ENCODE results near the gene ARRDC4. TPM values are rescaled to one million over a fixed set of nuclear protein-coding genes. Genes with fewer than 3 reads are reported as not detected.
A peak's percentile ranks its signal among the peaks of the same experiment; 100 is the strongest.

Gene ARRDC4
- total and polyA plus RNA-seq, 2 experiments from 2014 or later = 15.5 to 31.6 TPM

DNA sequence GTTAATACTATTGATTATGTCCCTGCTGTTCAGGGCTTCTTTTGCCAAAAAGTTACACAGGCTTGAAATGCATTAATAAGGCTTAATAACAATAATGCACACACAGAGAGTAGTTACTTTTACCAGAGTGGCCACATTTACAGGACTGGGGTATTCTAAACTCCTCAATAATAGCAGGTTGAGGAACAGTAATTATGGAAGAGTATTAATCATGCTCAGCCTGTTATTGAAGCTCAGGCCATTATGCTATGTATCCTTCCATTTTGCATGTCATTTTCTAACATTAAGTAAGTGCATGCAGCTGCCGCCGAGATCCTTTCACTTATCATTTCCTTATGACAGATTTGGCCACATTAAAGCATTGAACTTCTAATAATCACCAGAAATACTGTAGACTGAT lies 5.7 kb downstream of the ARRDC4 start:
- H3K79me2 ChIP-seq (ENCODE audit: insufficient read depth) = peaks cover 50% of the 10 kb centered on the region
- DNase-seq = no peak
- in situ Hi-C loops (cut with MboI) = no loop called here
- no peaks in the 10 kb centered on the region for H3K27me3 ChIP-seq (replicated peaks; ENCODE audit: insufficient read depth)
- H3K4me1 ChIP-seq (ENCODE audit: insufficient read depth) = peaks cover 55% of the 10 kb centered on the region
- TF ChIP-seq EZH2phosphoT487 (IDR thresholded peaks at IDR 0.05; ENCODE audit: insufficient read depth, low read depth) = no peak
- TF ChIP-seq EZH2 (IDR thresholded peaks at IDR 0.05; ENCODE audit: insufficient read depth, poor library complexity, severe bottlenecking) = no peak
- 0 out of 2 replicates have a peak overlapping the region, but pooled peaks have one; percentile 52 for H3K4me3 ChIP-seq
- H3K27ac ChIP-seq = no peak overlapping the region
- peak overlapping the region; percentile 4; the same call in 1 of the 2 replicates for H3K9ac ChIP-seq
- H2AFZ ChIP-seq = no peak overlapping the region
- WGBS, 2 experiments (ENCODE audit: low coverage in 1 of 2, low lambda C conversion rate in 2 of 2, missing lambda C conversion rate in 2 of 2) = 12 to 29% methylated on average over 2 of the region's 2 CpGs
- no peaks in the 10 kb centered on the region for H4K20me1 ChIP-seq (ENCODE audit: insufficient read depth)
- peak overlapping the region; percentile 84 for H3K4me2 ChIP-seq (ENCODE audit: unreplicated experiment)
- peaks cover 42% of the 10 kb centered on the region for H3F3A ChIP-seq (ENCODE audit: insufficient read depth)
- no peaks in the 10 kb centered on the region for H3K9me3 ChIP-seq (ENCODE audit: low read depth)
- peaks cover 28% of the 10 kb centered on the region for H3K36me3 ChIP-seq (ENCODE audit: low read depth)
- no peaks in the 10 kb centered on the region for H3K9me2 ChIP-seq (ENCODE audit: insufficient read depth)

DNA sequence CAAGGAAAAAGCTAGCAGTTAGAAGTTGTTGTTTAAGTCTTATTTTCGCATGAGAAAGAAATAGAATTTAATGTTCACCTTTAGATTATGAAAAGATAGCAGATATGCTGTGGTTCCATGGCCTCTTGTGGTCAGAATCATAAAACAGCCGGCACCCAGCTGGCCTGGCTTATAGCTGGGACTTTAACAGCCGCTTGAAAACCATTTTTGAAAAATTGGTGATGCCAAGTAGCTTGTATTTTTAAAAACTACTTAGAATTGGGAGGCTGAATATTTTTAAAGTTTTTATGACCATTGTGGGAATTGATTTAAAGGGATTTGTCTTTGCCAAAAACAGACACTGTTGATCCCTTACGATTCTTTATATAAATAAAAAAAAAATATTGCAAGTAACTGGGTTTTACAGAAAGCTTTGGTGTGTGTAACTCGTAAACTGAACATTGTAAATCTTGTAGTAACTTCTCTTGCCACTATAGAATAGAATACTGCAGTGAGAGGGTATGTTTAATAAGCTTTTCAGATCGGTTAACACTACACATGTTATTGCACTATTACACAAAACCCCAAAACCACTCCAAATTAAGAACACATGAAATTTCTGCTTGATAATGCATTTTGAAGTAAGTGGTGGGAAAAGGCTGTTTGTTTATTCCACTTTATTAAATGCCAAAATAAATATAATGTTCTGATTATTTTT lies 6.6 kb downstream of the ARRDC4 start:
- no peak for TF ChIP-seq EZH2 (IDR thresholded peaks at IDR 0.05; ENCODE audit: insufficient read depth, poor library complexity, severe bottlenecking)
- no peak for TF ChIP-seq EZH2phosphoT487 (IDR thresholded peaks at IDR 0.05; ENCODE audit: insufficient read depth, low read depth)
- Histone ChIP-seq H3K9me3 (ENCODE audit: low read depth) (no peaks in the 10 kb centered on the region), H3K4me3 (peak overlapping the region; percentile 52; the same call in 1 of the 2 replicates), H4K20me1 (ENCODE audit: insufficient read depth) (no peaks in the 10 kb centered on the region), H2AFZ (0 out of 2 replicates have a peak overlapping the region, but pooled peaks have one; percentile 8), H3K9me2 (ENCODE audit: insufficient read depth) (no peaks in the 10 kb centered on the region), H3K9ac (peak overlapping the region; percentile 4), H3K4me2 (ENCODE audit: unreplicated experiment) (peak overlapping the region; percentile 84), H3F3A (ENCODE audit: insufficient read depth) (peaks cover 42% of the 10 kb centered on the region), H3K79me2 (ENCODE audit: insufficient read depth) (peaks cover 42% of the 10 kb centered on the region), H3K4me1 (ENCODE audit: insufficient read depth) (peaks cover 49% of the 10 kb centered on the region), H3K36me3 (ENCODE audit: low read depth) (peaks cover 37% of the 10 kb centered on the region), H3K27me3 (replicated peaks; ENCODE audit: insufficient read depth) (no peaks in the 10 kb centered on the region), H3K27ac (peak overlapping the region; percentile 72)
- DNase-seq = peak; percentile 17
- WGBS, 2 experiments (ENCODE audit: low coverage in 1 of 2, low lambda C conversion rate in 2 of 2, missing lambda C conversion rate in 2 of 2) = 19 to 22% methylated on average over 6 of the region's 6 CpGs
- in situ Hi-C loops (cut with MboI) = no loop called here

DNA sequence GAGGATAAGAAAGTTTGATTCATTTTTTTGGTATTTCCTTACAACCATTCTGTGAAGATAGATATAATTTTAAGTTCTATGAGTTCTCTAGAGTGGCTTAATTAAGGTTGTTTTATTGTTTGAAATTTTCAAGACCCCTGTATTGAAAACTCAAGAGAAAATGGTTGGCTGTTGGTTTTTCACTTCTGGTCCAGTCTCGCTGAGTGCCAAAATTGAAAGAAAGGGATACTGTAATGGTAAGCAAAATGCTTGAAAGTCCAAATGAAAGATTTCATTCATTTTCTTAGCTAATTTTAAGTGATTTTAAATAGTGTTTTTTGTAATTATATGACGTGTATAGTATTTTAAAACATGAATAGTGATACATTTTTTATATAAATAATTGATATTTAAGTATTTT lies 7.4 kb downstream of the ARRDC4 start:
- Histone ChIP-seq H3K4me1 (ENCODE audit: insufficient read depth) (peaks cover 42% of the 10 kb centered on the region), H3K36me3 (ENCODE audit: low read depth) (peaks cover 45% of the 10 kb centered on the region), H3K9ac (peak overlapping the region; percentile 45), H3K79me2 (ENCODE audit: insufficient read depth) (peaks cover 33% of the 10 kb centered on the region), H3K4me3 (peak overlapping the region; percentile 52), H3K27me3 (replicated peaks; ENCODE audit: insufficient read depth) (no peaks in the 10 kb centered on the region), H3K9me2 (ENCODE audit: insufficient read depth) (no peaks in the 10 kb centered on the region), H3F3A (ENCODE audit: insufficient read depth) (peaks cover 42% of the 10 kb centered on the region), H3K4me2 (ENCODE audit: unreplicated experiment) (peak overlapping the region; percentile 84), H4K20me1 (ENCODE audit: insufficient read depth) (no peaks in the 10 kb centered on the region), H3K27ac (peak overlapping the region; percentile 72), H3K9me3 (ENCODE audit: low read depth) (no peaks in the 10 kb centered on the region), H2AFZ (no peak overlapping the region)
- WGBS, 2 experiments (ENCODE audit: low coverage in 1 of 2, low lambda C conversion rate in 2 of 2, missing lambda C conversion rate in 2 of 2) = 43 to 51% methylated on average over 2 of the region's 2 CpGs
- peak; percentile 19 for DNase-seq
- TF ChIP-seq EZH2 (IDR thresholded peaks at IDR 0.05; ENCODE audit: insufficient read depth, poor library complexity, severe bottlenecking) (no peak), EZH2phosphoT487 (IDR thresholded peaks at IDR 0.05; ENCODE audit: insufficient read depth, low read depth) (no peak)
- in situ Hi-C loops (cut with MboI) = no loop called here

DNA sequence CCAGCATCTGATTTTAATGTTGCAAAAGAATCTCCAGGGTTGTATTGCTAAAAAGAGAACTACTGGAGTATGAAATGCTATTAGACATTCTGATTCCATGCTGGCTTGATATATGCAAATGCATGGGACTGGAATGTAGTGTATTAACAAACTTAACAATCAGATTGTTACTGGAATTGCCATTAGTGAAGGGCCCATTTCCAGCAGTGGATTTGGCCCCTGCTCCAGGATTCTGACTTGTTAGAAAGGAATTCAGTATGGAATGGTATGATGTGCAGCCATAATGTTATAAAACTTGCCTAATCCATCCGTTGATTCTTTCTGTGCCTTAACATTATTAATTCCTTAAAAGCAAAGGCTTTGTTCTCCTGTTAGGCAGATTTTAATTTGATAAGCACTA lies 7.9 kb downstream of the ARRDC4 start:
- in situ Hi-C loops (cut with MboI) = no loop called here
- H3K4me2 ChIP-seq (ENCODE audit: unreplicated experiment) = peak overlapping the region; percentile 84
- H4K20me1 ChIP-seq (ENCODE audit: insufficient read depth) = no peaks in the 10 kb centered on the region
- H3K9me3 ChIP-seq (ENCODE audit: low read depth) = no peaks in the 10 kb centered on the region
- no peak overlapping the region for H2AFZ ChIP-seq
- H3K27ac ChIP-seq = peak overlapping the region; percentile 72
- 0 out of 2 replicates have a peak overlapping the region, but pooled peaks have one; percentile 2 for H3K4me3 ChIP-seq
- H3F3A ChIP-seq (ENCODE audit: insufficient read depth) = peaks cover 42% of the 10 kb centered on the region
- H3K9me2 ChIP-seq (ENCODE audit: insufficient read depth) = no peaks in the 10 kb centered on the region
- peak; percentile 84 for DNase-seq
- TF ChIP-seq EZH2phosphoT487 (IDR thresholded peaks at IDR 0.05; ENCODE audit: insufficient read depth, low read depth) = no peak
- no peak for TF ChIP-seq EZH2 (IDR thresholded peaks at IDR 0.05; ENCODE audit: insufficient read depth, poor library complexity, severe bottlenecking)
- H3K4me1 ChIP-seq (ENCODE audit: insufficient read depth) = peaks cover 42% of the 10 kb centered on the region
- H3K36me3 ChIP-seq (ENCODE audit: low read depth) = peaks cover 50% of the 10 kb centered on the region
- no peaks in the 10 kb centered on the region for H3K27me3 ChIP-seq (replicated peaks; ENCODE audit: insufficient read depth)
- H3K79me2 ChIP-seq (ENCODE audit: insufficient read depth) = peaks cover 28% of the 10 kb centered on the region
- WGBS, 2 experiments (ENCODE audit: low coverage in 1 of 2, low lambda C conversion rate in 2 of 2, missing lambda C conversion rate in 2 of 2) = 0 to 6% methylated on average over 1 of the region's 1 CpG
- no peak overlapping the region for H3K9ac ChIP-seq
